ENCODE data around the gene TSSK3. TPM values are rescaled to one million over a fixed set of nuclear protein-coding genes. Genes with fewer than 3 reads are reported as not detected.
A peak's percentile ranks its signal among the peaks of the same experiment; 100 is the strongest.

The TSSK3 gene
- total and polyA plus RNA-seq, 2 donors (not counting 3 experiments of a cell fraction or from before 2014, with no cell fraction given): 0.42 to 0.65 TPM

DNA sequence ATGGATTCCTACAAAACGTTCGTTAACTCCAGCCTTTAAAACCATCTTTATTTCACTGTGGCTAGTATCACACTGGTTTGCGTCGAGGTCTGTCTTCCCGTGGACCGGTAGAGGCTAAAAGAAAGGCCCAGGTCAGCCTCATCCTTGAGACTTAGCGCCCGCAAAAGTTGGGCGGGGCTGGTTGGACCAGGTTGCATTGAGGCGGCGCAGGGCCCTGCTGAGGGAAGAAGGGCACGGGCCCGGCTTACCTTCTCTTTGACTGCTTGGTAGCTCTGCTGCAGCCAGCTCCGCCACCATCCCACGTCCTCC lies 31.4 kb downstream of the TSSK3 start:
- Histone ChIP-seq H3K27me3 (ENCODE audit: control insufficient read depth in 2 of 2, insufficient read depth in 2 of 2, low read length in 2 of 2) (no peaks in the 10 kb centered on the region), H3K4me3 (replicated peaks in 1 of 3; ENCODE audit: insufficient read depth in 1 of 3, low read depth in 1 of 3, low read length in 3 of 3) (peak overlapping the region; percentile 56 to 65 (median 61)), H3K9me1 (replicated peaks; ENCODE audit: control insufficient read depth, extremely low read depth, insufficient read depth, low read length) (no peaks in the 10 kb centered on the region), H3K4me1 (ENCODE audit: control insufficient read depth, extremely low read depth, insufficient read depth, low read length) (peaks cover 15% of the 10 kb centered on the region), H3K9me3 (replicated peaks; ENCODE audit: control insufficient read depth, insufficient read depth, low read length) (no peaks in the 10 kb centered on the region), H3K36me3 (ENCODE audit: control insufficient read depth in 2 of 2, extremely low read depth in 1 of 2, insufficient read depth in 2 of 2, low read length in 2 of 2) (peaks cover 0 to 18% of the 10 kb centered on the region in 2 experiments), H3K27ac (ENCODE audit: insufficient read depth, low read depth, low read length) (peak overlapping the region; percentile 60), H2AFZ (ENCODE audit: low read depth, low read length) (peak overlapping the region; percentile 51), H4K20me1 (replicated peaks; ENCODE audit: control insufficient read depth, extremely low read depth, insufficient read depth, low read length) (no peaks in the 10 kb centered on the region), H3K9ac (replicated peaks; ENCODE audit: extremely low read depth, insufficient read depth, low read length) (peak overlapping the region; percentile 87), H3K4me2 (ENCODE audit: insufficient read depth, low read length) (peak overlapping the region; percentile 88), H3K79me2 (ENCODE audit: control insufficient read depth, insufficient read depth, low read length) (peaks cover 13% of the 10 kb centered on the region)
- dilution Hi-C loops (cut with MboI; ENCODE audit: extremely low pct_ligation_motif_present, low sequenced_read_pairs) (no loop called here), intact Hi-C loops (cut with micrococcal nuclease) (loop anchor here (1.0 to 5.0 kb wide), 4 partner anchors 42 to 321 kb away; partner anchors contain the start of genes KPNA6 and TMEM39B)
- FAIRE-seq: no peak
- DNase-seq (ENCODE audit: low read depth, low spot score): no peak
- TSS peak; percentile 39 for BruUV-seq (replicated peaks)
- ChIA-PET POLR2A (interaction anchor here (0.6 to 2.3 kb wide), 3 partner anchors 58 to 135 kb away, joined by 4 to 21 read pairs (median 5); partner anchors contain the start of gene MARCKSL1), CTCF (interaction anchor here (0.5 to 2.6 kb wide), 7 partner anchors 8 to 178 kb away, joined by 3 to 11 read pairs (median 4); no protein-coding TSS in a partner anchor)
- TF ChIP-seq EZH2 (IDR thresholded peaks at IDR 0.05; ENCODE audit: borderline replicate concordance, low read depth, low read length, severe bottlenecking) (no peak), FOS (IDR thresholded peaks at IDR 0.05; ENCODE audit: borderline replicate concordance, insufficient read depth, low read length) (no peak), MYC (IDR thresholded peaks at IDR 0.05; ENCODE audit: low read depth, low read length) (no peak), GATA2 (IDR thresholded peaks at IDR 0.05; ENCODE audit: insufficient read depth, insufficient read length, low read depth, low read length) (no peak), POLR2AphosphoS5 (IDR thresholded peaks at IDR 0.05; ENCODE audit: insufficient read depth, low read depth, low read length) (no peak), POLR2A (IDR thresholded peaks at IDR 0.05; ENCODE audit: low read depth, low read length) (no peak), JUN (IDR thresholded peaks at IDR 0.05; ENCODE audit: borderline replicate concordance, insufficient read depth, insufficient read length, low read depth) (no peak)
- TF ChIP-seq, protein P1, sequence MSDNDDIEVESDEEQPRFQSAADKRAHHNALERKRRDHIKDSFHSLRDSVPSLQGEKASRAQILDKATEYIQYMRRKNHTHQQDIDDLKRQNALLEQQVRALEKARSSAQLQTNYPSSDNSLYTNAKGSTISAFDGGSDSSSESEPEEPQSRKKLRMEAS (IDR thresholded peaks at IDR 0.05; ENCODE audit: insufficient read depth, insufficient read length): no peak
- TF ChIP-seq, protein P2, sequence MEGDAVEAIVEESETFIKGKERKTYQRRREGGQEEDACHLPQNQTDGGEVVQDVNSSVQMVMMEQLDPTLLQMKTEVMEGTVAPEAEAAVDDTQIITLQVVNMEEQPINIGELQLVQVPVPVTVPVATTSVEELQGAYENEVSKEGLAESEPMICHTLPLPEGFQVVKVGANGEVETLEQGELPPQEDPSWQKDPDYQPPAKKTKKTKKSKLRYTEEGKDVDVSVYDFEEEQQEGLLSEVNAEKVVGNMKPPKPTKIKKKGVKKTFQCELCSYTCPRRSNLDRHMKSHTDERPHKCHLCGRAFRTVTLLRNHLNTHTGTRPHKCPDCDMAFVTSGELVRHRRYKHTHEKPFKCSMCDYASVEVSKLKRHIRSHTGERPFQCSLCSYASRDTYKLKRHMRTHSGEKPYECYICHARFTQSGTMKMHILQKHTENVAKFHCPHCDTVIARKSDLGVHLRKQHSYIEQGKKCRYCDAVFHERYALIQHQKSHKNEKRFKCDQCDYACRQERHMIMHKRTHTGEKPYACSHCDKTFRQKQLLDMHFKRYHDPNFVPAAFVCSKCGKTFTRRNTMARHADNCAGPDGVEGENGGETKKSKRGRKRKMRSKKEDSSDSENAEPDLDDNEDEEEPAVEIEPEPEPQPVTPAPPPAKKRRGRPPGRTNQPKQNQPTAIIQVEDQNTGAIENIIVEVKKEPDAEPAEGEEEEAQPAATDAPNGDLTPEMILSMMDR (IDR thresholded peaks at IDR 0.05; ENCODE audit: extremely low read depth in 1 of 2, insufficient read depth in 1 of 2, low read depth in 1 of 2, low read length in 2 of 2): no peak
